ENCODE results near the gene FBXW7. TPM values are rescaled to one million over a fixed set of nuclear protein-coding genes. Genes with fewer than 3 reads are reported as not detected.

FBXW7 gene
- polyA plus RNA-seq, 1 of the 3 experiments (the other 2 are of a cell fraction): 7.7 TPM

DNA sequence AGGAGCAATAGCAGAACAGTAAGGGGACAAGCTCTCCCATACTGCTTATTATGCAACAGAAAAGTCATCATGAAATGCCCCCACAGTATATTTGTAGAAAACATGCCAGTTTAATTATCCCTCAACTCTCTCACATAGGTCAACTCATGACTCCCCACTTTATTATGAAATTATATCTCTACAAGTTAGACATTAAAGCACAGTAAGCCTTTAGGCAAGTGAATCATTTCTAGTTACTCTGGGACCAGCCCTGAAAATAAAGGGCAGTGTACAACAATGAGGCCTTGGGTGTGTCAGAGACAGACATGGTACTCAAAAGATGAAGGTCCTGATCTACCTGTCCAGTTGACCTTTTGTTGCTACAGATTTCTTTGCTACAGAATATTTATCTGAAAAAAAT, 191.9 kb downstream of the FBXW7 start:
- Histone ChIP-seq H3K27ac (ENCODE audit: low read depth in 2 of 2, low read length in 1 of 2) (no peak overlapping the region; a peak in 1 of 4 replicates), H3K36me3 (replicated peaks in 1 of 2; ENCODE audit: control insufficient read depth in 1 of 2, insufficient read depth in 2 of 2, low read length in 1 of 2) (peaks cover 17 to 33% of the 10 kb centered on the region in 2 experiments), H3F3A (replicated peaks; ENCODE audit: insufficient read depth) (peaks cover 4% of the 10 kb centered on the region), H3K4me3 (ENCODE audit: low read depth in 2 of 2, low read length in 1 of 2) (no peak overlapping the region), H4K20me1 (ENCODE audit: insufficient read depth) (no peaks in the 10 kb centered on the region), H3K4me2 (no peak overlapping the region), H3K4me1 (ENCODE audit: control insufficient read depth in 1 of 2, insufficient read depth in 2 of 2, low read depth in 1 of 2, low read length in 1 of 2) (no peaks in the 10 kb centered on the region; a peak in 2 of 4 replicates), H3K79me2 (ENCODE audit: insufficient read depth) (peaks cover 3% of the 10 kb centered on the region; the same call in 1 of the 2 replicates), H2AFZ (ENCODE audit: low read depth) (no peak overlapping the region), H3K9me2 (no peaks in the 10 kb centered on the region), H3K9me3 (no peaks in the 10 kb centered on the region), H3K9ac (no peak overlapping the region), H3K27me3 (ENCODE audit: insufficient read depth) (no peaks in the 10 kb centered on the region)
- ChIA-PET POLR2A (no interaction called here), CTCF (interaction anchor here (0.6 kb wide), 1 partner anchor 172 kb away, joined by 3 read pairs; no protein-coding TSS in a partner anchor)
- TF ChIP-seq MXI1 (IDR thresholded peaks at IDR 0.05; ENCODE audit: low read depth, low read length): no peak
- TF ChIP-seq CTCF (IDR thresholded peaks at IDR 0.05): no peak
- TF ChIP-seq FOSL2 (IDR thresholded peaks at IDR 0.05; ENCODE audit: borderline replicate concordance, low read depth): no peak
- DNase-seq: no peak

- WGBS (ENCODE audit: low lambda C conversion rate): 95% methylated on average over 3 of the region's 3 CpGs
- no peak overlapping the region for H3K4me3 ChIP-seq (ENCODE audit: low read depth in 2 of 2, low read length in 1 of 2)
- H2AFZ ChIP-seq (ENCODE audit: low read depth): no peak overlapping the region
- TF ChIP-seq RAD21 (IDR thresholded peaks at IDR 0.05; ENCODE audit: low read length): no peak
- no peak for TF ChIP-seq SMC3 (IDR thresholded peaks at IDR 0.05; ENCODE audit: low read depth, low read length)
- no peak for TF ChIP-seq TCF12 (IDR thresholded peaks at IDR 0.05)
- no peak for TF ChIP-seq RXRA (IDR thresholded peaks at IDR 0.05; ENCODE audit: borderline replicate concordance, low read depth)
- TF ChIP-seq IRF3 (IDR thresholded peaks at IDR 0.05; ENCODE audit: low read depth, low read length): no peak
- no peak for TF ChIP-seq REST (IDR thresholded peaks at IDR 0.05; ENCODE audit: low read depth, low read length)
- TF ChIP-seq, protein P1, sequence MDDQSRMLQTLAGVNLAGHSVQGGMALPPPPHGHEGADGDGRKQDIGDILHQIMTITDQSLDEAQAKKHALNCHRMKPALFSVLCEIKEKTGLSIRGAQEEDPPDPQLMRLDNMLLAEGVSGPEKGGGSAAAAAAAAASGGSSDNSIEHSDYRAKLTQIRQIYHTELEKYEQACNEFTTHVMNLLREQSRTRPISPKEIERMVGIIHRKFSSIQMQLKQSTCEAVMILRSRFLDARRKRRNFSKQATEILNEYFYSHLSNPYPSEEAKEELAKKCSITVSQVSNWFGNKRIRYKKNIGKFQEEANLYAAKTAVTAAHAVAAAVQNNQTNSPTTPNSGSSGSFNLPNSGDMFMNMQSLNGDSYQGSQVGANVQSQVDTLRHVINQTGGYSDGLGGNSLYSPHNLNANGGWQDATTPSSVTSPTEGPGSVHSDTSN (IDR thresholded peaks at IDR 0.05): no peak
- TF ChIP-seq MEF2A (IDR thresholded peaks at IDR 0.05; ENCODE audit: borderline replicate concordance, low read depth): no peak
- TF ChIP-seq GABPA (IDR thresholded peaks at IDR 0.05; ENCODE audit: low read depth): no peak
- TF ChIP-seq SIN3A (IDR thresholded peaks at IDR 0.05; ENCODE audit: borderline replicate concordance, low read depth, low read length): no peak
- no peak for TF ChIP-seq FOXM1 (IDR thresholded peaks at IDR 0.05; ENCODE audit: low read depth)
- TF ChIP-seq NRF1 (IDR thresholded peaks at IDR 0.05; ENCODE audit: low read depth, low read length): no peak
- no peak for TF ChIP-seq EP300 (IDR thresholded peaks at IDR 0.05; ENCODE audit: borderline replicate concordance in 1 of 2, low read depth in 1 of 2, low read length in 1 of 2)
- TF ChIP-seq RFX5 (IDR thresholded peaks at IDR 0.05; ENCODE audit: low read length): no peak
- peaks cover 24 to 42% of the 10 kb centered on the region in 2 experiments for H3K36me3 ChIP-seq (replicated peaks in 1 of 2; ENCODE audit: control insufficient read depth in 1 of 2, insufficient read depth in 2 of 2, low read length in 1 of 2)
- no peak for DNase-seq
- H3F3A ChIP-seq (replicated peaks; ENCODE audit: insufficient read depth): peaks cover 4% of the 10 kb centered on the region
- H3K27me3 ChIP-seq (ENCODE audit: insufficient read depth): no peaks in the 10 kb centered on the region
- ChIA-PET CTCF (no interaction called here), POLR2A (no interaction called here)
- no peaks in the 10 kb centered on the region; a peak in 1 of 4 replicates for H3K4me1 ChIP-seq (ENCODE audit: control insufficient read depth in 1 of 2, insufficient read depth in 2 of 2, low read depth in 1 of 2, low read length in 1 of 2)
- no peaks in the 10 kb centered on the region for H4K20me1 ChIP-seq (ENCODE audit: insufficient read depth)
- H3K9me3 ChIP-seq: no peaks in the 10 kb centered on the region
- H3K27ac ChIP-seq (ENCODE audit: low read depth in 2 of 2, low read length in 1 of 2): no peak overlapping the region
- no peaks in the 10 kb centered on the region for H3K9me2 ChIP-seq
- no peak overlapping the region for H3K9ac ChIP-seq
- H3K4me2 ChIP-seq: no peak overlapping the region
- no peaks in the 10 kb centered on the region; the same call in 1 of the 2 replicates for H3K79me2 ChIP-seq (ENCODE audit: insufficient read depth)
Observed at GRCh38 chr4:152342293-152342692, 193.6 kb downstream of the FBXW7 start.
